Gastroesophageal sphincter (tissue), 3 donors: Measurements from ENCODE around the gene FAM89B.

Experiments
- CTCF ChIP-seq, 4 experiments: fragments of 200-600 bp in 2 of 4; fragments of 450-650 bp in 2 of 4; sonication (generic) in 1 of 4; IDR thresholded peaks; one replicate each; pipeline ENCODE4 v1.5.1; 2017 to 2019; ENCODE audit warnings: antibody characterized with exemption in 4 of 4, mild to moderate bottlenecking in 2 of 4, moderate library complexity in 2 of 4
- POLR2A ChIP-seq, 2 donors: fragments of 450-650 bp; IDR thresholded peaks; one replicate each; pipeline ENCODE4 v1.6.1; 2017; ENCODE audit warnings: antibody characterized with exemption in 2 of 2, mild to moderate bottlenecking in 2 of 2, moderate library complexity in 1 of 2

DNA sequence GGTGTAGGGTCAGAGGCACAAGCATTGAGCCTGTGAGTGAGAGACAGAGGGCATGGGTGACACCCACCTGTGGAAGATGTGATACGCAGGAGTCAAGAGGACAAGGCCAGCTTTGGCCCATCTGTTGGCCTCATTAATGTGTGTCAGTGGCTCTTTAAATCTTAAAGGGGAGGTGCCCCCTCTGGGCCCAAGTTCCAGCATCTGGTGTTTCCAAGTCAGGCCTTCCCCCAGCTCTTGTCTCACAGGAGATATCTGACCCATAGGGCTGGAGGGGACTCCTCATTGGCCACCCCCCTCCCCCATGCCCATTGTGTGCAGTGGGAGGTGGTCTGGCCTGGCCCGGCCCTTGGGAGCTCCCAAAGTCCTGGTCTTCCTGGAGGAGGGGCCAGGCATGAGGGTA lies 14.3 kb downstream of the FAM89B start:
- no peak for TF ChIP-seq CTCF (IDR thresholded peaks at IDR 0.05)
- TF ChIP-seq POLR2A (IDR thresholded peaks at IDR 0.05) = no peak
